ENCODE measurements around the gene PTPRG. TPM values are rescaled to one million over a fixed set of nuclear protein-coding genes. Genes with fewer than 3 reads are reported as not detected.
"Not testable (repeated sequence)": the region's sequence is repeated elsewhere in the genome, so short reads cannot be mapped to it uniquely, and the experiment has no call there.

Gene PTPRG
- total and polyA plus RNA-seq, 10 of the 15 experiments (the other 5 are each of a cell fraction or from before 2014, with no cell fraction given), result 0.29 to 20.7 (median 1.4) TPM

- RAD21 ChIA-PET (ENCODE audit: unreplicated experiment), result interaction anchor here (0.6 to 1.5 kb wide), 3 partner anchors 10 to 27 kb away, joined by 3 to 4 read pairs (median 3); no protein-coding TSS in a partner anchor
- ATAC-seq (no peak), DNase-seq (ENCODE audit: low read depth, low spot score) (no peak), FAIRE-seq (no peak)
- WGBS (ENCODE audit: insufficient coverage, insufficient replicate concordance, low lambda C conversion rate, missing lambda C conversion rate), result 18% methylated on average over 4 of the region's 4 CpGs
- Histone ChIP-seq H3K4me3 (no peak overlapping the region), H3K4me1 (ENCODE audit: control insufficient read depth, insufficient read depth, low read length) (no peaks in the 10 kb centered on the region), H3K79me2 (ENCODE audit: control insufficient read depth, insufficient read depth, low read length) (no peaks in the 10 kb centered on the region), H3K27me3 (replicated peaks in 1 of 2; ENCODE audit: control insufficient read depth in 2 of 2, insufficient read depth in 2 of 2, low read length in 1 of 2) (no peaks in the 10 kb centered on the region; a peak in 1 of 4 replicates), H4K20me1 (ENCODE audit: control insufficient read depth, insufficient read depth) (no peaks in the 10 kb centered on the region), H3K27ac (ENCODE audit: control insufficient read depth, insufficient read depth) (no peak overlapping the region), H2AFZ (ENCODE audit: control insufficient read depth, low read depth, low read length) (no peak overlapping the region), H3K4me2 (ENCODE audit: control insufficient read depth, insufficient read depth) (no peak overlapping the region), H3K9ac (ENCODE audit: control insufficient read depth, insufficient read depth, low read length) (no peak overlapping the region), H3K9me3 (replicated peaks; ENCODE audit: control insufficient read depth, insufficient read depth, low read length) (no peaks in the 10 kb centered on the region), H3K36me3 (ENCODE audit: control insufficient read depth in 2 of 2, insufficient read depth in 2 of 2, low read length in 1 of 2) (no peaks in the 10 kb centered on the region)
- CTCF ChIA-PET, result interaction anchor here (0.6 to 1.0 kb wide), 3 partner anchors 28 to 177 kb away, joined by 4 read pairs; no protein-coding TSS in a partner anchor
- SMC1A ChIA-PET (ENCODE audit: uncharacterized antibody, unreplicated experiment), result interaction anchor here (0.7 to 3.3 kb wide), 13 partner anchors 9 to 183 kb away, joined by 3 to 11 read pairs (median 3); no protein-coding TSS in a partner anchor
- in situ Hi-C loops (cut with MboI), result no loop called here
- no TSS peak for BruUV-seq (replicated peaks)
- TF ChIP-seq STAT3 (IDR thresholded peaks at IDR 0.05; ENCODE audit: low read depth, low read length), result no peak
- intact Hi-C loops (cut with micrococcal nuclease; ENCODE audit: unreplicated experiment), result no loop called here
- POLR2A ChIA-PET, result interaction anchor here (0.6 to 1.1 kb wide), 4 partner anchors 9 to 96 kb away, joined by 3 to 6 read pairs (median 4); no protein-coding TSS in a partner anchor
Measured at GRCh38 chr3:62035402-62036057, 474.2 kb downstream of the PTPRG start.

- SMC1A ChIA-PET (ENCODE audit: uncharacterized antibody, unreplicated experiment), result interaction anchor here (0.6 to 3.3 kb wide), 9 partner anchors 8 to 318 kb away, joined by 3 to 11 read pairs (median 3); no protein-coding TSS in a partner anchor
- Histone ChIP-seq H3K9me3 (replicated peaks; ENCODE audit: control insufficient read depth, insufficient read depth, low read length) (no peaks in the 10 kb centered on the region), H3K79me2 (ENCODE audit: control insufficient read depth, insufficient read depth, low read length) (no peaks in the 10 kb centered on the region), H3K4me2 (ENCODE audit: control insufficient read depth, insufficient read depth) (no peak overlapping the region), H3K9ac (ENCODE audit: control insufficient read depth, insufficient read depth, low read length) (no peak overlapping the region), H3K4me1 (ENCODE audit: control insufficient read depth, insufficient read depth, low read length) (no peaks in the 10 kb centered on the region), H3K36me3 (ENCODE audit: control insufficient read depth in 2 of 2, insufficient read depth in 2 of 2, low read length in 1 of 2) (no peaks in the 10 kb centered on the region), H2AFZ (ENCODE audit: control insufficient read depth, low read depth, low read length) (no peak overlapping the region), H4K20me1 (ENCODE audit: control insufficient read depth, insufficient read depth) (no peaks in the 10 kb centered on the region), H3K27ac (ENCODE audit: control insufficient read depth, insufficient read depth) (no peak overlapping the region), H3K27me3 (replicated peaks in 1 of 2; ENCODE audit: control insufficient read depth in 2 of 2, insufficient read depth in 2 of 2, low read length in 1 of 2) (no peaks in the 10 kb centered on the region; a peak in 1 of 4 replicates), H3K4me3 (no peak overlapping the region)
- RAD21 ChIA-PET (ENCODE audit: unreplicated experiment), result interaction anchor here (1.5 kb wide), 1 partner anchor 10 kb away, joined by 4 read pairs; no protein-coding TSS in a partner anchor
- intact Hi-C loops (cut with micrococcal nuclease; ENCODE audit: unreplicated experiment), result no loop called here
- CTCF ChIA-PET, result interaction anchor here (2.2 kb wide), 1 partner anchor 14 kb away, joined by 9 read pairs; no protein-coding TSS in a partner anchor
- in situ Hi-C loops (cut with MboI), result no loop called here
- DNase-seq (ENCODE audit: low read depth, low spot score) (no peak), ATAC-seq (no peak; the same call in 1 of the 3 replicates), FAIRE-seq (no peak)
- peak in 1 of 2 experiments; percentile 21; a peak in 1 of 4 replicates for TF ChIP-seq BHLHE40 (IDR thresholded peaks at IDR 0.05; ENCODE audit: borderline replicate concordance in 1 of 2, low read depth in 2 of 2, low read length in 1 of 2)
- no peak for TF ChIP-seq SMAD1 (IDR thresholded peaks at IDR 0.05; ENCODE audit: low read depth, partially characterized antibody)
- no TSS peak for BruUV-seq (replicated peaks)
- POLR2A ChIA-PET, result no interaction called here
- WGBS (ENCODE audit: insufficient coverage, insufficient replicate concordance, low lambda C conversion rate, missing lambda C conversion rate), result 61% methylated on average over 9 of the region's 9 CpGs
Measured at GRCh38 chr3:62036726-62037125, 475.4 kb downstream of the PTPRG start.

- H3K27ac ChIP-seq (ENCODE audit: control insufficient read depth, insufficient read depth); ATAC-seq; H3K4me3 ChIP-seq; H3K4me1 ChIP-seq (ENCODE audit: control insufficient read depth, insufficient read depth, low read length); H3K36me3 ChIP-seq (ENCODE audit: control insufficient read depth in 2 of 2, insufficient read depth in 2 of 2, low read length in 1 of 2); FAIRE-seq; DNase-seq (ENCODE audit: low read depth, low spot score); BruUV-seq (replicated peaks); H3K9ac ChIP-seq (ENCODE audit: control insufficient read depth, insufficient read depth, low read length); H3K9me3 ChIP-seq (replicated peaks; ENCODE audit: control insufficient read depth, insufficient read depth, low read length); H3K4me2 ChIP-seq (ENCODE audit: control insufficient read depth, insufficient read depth); H2AFZ ChIP-seq (ENCODE audit: control insufficient read depth, low read depth, low read length); H3K27me3 ChIP-seq (replicated peaks in 1 of 2; ENCODE audit: control insufficient read depth in 2 of 2, insufficient read depth in 2 of 2, low read length in 1 of 2); POLR2A ChIA-PET; H4K20me1 ChIP-seq (ENCODE audit: control insufficient read depth, insufficient read depth); in situ Hi-C loops (cut with MboI); intact Hi-C loops (cut with micrococcal nuclease; ENCODE audit: unreplicated experiment); H3K79me2 ChIP-seq (ENCODE audit: control insufficient read depth, insufficient read depth, low read length): not testable (repeated sequence)
- SMC1A ChIA-PET (ENCODE audit: uncharacterized antibody, unreplicated experiment), result interaction anchor here (1.0 to 2.5 kb wide), 7 partner anchors 11 to 116 kb away, joined by 3 to 7 read pairs (median 4); no protein-coding TSS in a partner anchor
- 12% methylated on average over 4 of the region's 4 CpGs for WGBS (ENCODE audit: insufficient coverage, insufficient replicate concordance, low lambda C conversion rate, missing lambda C conversion rate)
- RAD21 ChIA-PET (ENCODE audit: unreplicated experiment), result interaction anchor here (1.0 to 1.7 kb wide), 2 partner anchors 12 to 149 kb away, joined by 3 to 4 read pairs; no protein-coding TSS in a partner anchor
- CTCF ChIA-PET, result interaction anchor here (0.9 to 2.4 kb wide), 2 partner anchors 102 to 138 kb away, joined by 3 to 5 read pairs; no protein-coding TSS in a partner anchor
Measured at GRCh38 chr3:62038798-62039197, 477.4 kb downstream of the PTPRG start.
